HCT116 (cell line): ENCODE data around the gene PLCB1.

ENCODE experiments used
- CEBPB ChIP-seq: IDR thresholded peaks from 2 replicates; pipeline ENCODE4 v1.6.1; 2012; ENCODE audit warnings: low read depth
- CTCF ChIP-seq, 3 experiments: fragments of 200-600 bp in 1 of 3; sonication (generic) in 1 of 3; IDR thresholded peaks in 2 of 3; conservative IDR thresholded peaks in 1 of 3; 2 replicates each; pipeline ENCODE4 v1.5.1; 2012 to 2017; ENCODE audit warnings: low read depth in 2 of 3, low read length in 2 of 3, antibody characterized with exemption in 1 of 3, borderline replicate concordance in 1 of 3, control low read depth in 1 of 3, mild to moderate bottlenecking in 1 of 3, mixed read lengths in 1 of 3, mixed run types in 1 of 3, moderate library complexity in 1 of 3; ENCODE audit not compliant: insufficient read depth in 1 of 3
- ELF1 ChIP-seq: IDR thresholded peaks from 2 replicates; pipeline ENCODE4 v1.6.1; 2012; ENCODE audit warnings: low read depth, borderline replicate concordance
- EZH2 ChIP-seq: fragments of 200-600 bp; sonication (generic); IDR thresholded peaks from 2 replicates; pipeline ENCODE4 v1.6.1; 2017; ENCODE audit warnings: antibody characterized with exemption, mixed run types
- POLR2A ChIP-seq: IDR thresholded peaks from 2 replicates; pipeline ENCODE4 v1.7.0; 2011; ENCODE audit warnings: borderline replicate concordance; ENCODE audit not compliant: insufficient read depth, insufficient read length; ENCODE audit errors: extremely low read depth
- POLR2AphosphoS5 ChIP-seq: IDR thresholded peaks from 2 replicates; pipeline ENCODE4 v1.6.1; 2011; ENCODE audit warnings: mild to moderate bottlenecking, low read depth, low read length, moderate library complexity

GRCh38 chr20:8788831-8789230 is 656.8 kb downstream of the PLCB1 start:
- TF ChIP-seq CTCF (IDR thresholded peaks at IDR 0.05 in 2 of 3, conservative IDR thresholded peaks at IDR 0.05 in 1 of 3; ENCODE audit: borderline replicate concordance in 1 of 3, insufficient read depth in 1 of 3, low read depth in 2 of 3, low read length in 2 of 3) (no peak), EZH2 (no peak), ELF1 (no peak), POLR2A (no peak), CEBPB (no peak), POLR2AphosphoS5 (no peak)
